GM12801 (cell line): ENCODE data around the gene GM2A.

Experiments used
- TF ChIP-seq, protein P1 (sequence below): IDR thresholded peaks from one replicate; pipeline ENCODE4 v1.5.1; 2011; ENCODE audit warnings: control low read depth; ENCODE audit not compliant: insufficient read length; ENCODE audit errors: extremely low read depth

Gene GM2A

DNA sequence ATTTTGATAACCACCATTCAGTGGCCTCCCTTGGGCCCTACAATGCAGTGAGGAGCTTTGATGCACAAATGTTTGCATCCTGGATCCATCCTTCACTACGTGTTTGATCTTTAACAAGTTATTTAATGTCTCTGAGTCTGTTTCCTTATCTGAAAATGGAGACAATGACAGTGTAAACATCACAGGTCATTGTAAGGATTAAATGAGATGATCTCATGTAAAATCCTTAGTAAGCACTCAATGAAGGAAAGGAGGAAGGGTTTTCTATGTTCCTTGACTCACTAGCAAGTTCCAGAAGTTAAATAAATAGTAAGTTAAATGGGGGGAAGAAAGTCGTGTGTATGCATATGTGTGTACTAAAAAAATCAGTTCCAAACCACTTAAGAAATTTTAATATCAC is 60.4 kb downstream of the GM2A start:
- TF ChIP-seq, protein P1, sequence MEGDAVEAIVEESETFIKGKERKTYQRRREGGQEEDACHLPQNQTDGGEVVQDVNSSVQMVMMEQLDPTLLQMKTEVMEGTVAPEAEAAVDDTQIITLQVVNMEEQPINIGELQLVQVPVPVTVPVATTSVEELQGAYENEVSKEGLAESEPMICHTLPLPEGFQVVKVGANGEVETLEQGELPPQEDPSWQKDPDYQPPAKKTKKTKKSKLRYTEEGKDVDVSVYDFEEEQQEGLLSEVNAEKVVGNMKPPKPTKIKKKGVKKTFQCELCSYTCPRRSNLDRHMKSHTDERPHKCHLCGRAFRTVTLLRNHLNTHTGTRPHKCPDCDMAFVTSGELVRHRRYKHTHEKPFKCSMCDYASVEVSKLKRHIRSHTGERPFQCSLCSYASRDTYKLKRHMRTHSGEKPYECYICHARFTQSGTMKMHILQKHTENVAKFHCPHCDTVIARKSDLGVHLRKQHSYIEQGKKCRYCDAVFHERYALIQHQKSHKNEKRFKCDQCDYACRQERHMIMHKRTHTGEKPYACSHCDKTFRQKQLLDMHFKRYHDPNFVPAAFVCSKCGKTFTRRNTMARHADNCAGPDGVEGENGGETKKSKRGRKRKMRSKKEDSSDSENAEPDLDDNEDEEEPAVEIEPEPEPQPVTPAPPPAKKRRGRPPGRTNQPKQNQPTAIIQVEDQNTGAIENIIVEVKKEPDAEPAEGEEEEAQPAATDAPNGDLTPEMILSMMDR: no peak

DNA sequence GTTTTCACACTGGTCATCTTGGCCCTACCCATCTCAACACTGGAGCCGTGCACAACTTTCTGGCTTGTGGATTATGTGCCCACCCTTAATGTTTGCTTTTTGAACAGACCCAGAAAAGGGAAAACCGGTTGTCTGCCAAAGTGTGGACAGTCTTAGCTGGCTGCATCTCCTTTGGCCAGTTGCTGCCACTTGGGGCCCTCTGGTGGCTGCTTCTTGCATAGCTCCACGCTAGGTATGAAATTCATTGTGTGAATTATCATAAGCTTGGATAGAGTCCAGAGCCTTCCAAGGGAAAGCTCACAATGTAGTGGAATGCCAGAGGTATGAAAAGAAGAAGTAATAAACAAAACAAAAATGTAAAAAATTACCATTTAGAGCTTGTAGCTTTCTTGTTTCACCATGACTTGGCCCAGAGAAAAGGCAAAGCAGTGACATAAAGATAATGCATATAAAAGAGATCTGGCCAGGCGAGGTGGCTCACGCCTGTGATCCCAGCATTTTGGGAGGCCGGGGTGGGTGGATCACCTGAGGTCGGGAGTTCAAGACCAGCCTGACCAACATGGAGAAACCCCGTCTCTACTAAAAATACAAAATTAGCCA is 63.1 kb downstream of the GM2A start:
- TF ChIP-seq, protein P1: no peak

- TF ChIP-seq, protein P1: no peak
These were observed 64.9 kb downstream of the GM2A start for GRCh38 chr5:151317871-151318270.

DNA sequence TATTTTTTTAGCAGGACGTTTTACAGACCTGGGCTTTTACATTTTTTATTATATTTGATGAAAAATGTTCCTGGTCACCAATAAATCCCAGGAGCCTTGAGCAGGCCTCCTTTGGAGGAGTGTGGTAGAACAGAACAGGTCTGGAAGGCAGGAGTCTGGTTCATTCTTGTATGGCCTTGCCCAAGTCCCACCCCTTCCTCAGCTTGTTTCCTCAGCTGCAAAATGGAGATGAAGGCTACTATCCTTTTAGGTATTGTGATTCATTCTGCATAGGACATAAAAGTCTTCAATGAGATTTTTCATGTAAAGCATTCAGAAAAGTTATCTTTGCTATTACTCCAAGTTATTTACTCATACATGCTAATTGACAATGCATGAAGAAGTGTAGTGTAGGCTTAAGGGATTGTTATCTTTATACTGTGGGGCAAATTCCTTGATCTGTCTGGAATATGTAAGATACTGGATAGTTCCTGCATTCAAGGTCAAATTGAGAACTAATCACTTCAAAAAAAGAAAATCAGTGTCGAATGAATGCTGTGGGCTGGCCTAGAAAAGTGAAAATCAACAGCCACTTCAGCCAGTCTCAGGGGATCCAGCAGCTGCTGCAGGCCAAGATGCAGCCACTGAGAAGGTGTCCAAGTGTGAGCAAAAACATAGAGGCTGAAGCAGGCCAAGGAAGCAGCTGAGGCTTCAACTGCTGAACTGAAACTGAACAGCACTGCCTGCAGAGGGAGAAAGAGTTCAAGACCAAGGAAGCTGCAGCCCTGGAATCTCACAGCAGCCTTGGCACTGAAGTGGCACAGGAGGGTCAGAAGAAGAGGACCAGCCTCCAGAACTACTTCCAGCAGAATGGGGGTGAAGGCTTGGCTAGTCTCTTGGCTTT is 66.1 kb downstream of the GM2A start:
- TF ChIP-seq, protein P1: no peak
